HS-27A (cell line): Measurements from ENCODE around the gene NXNL1.
"Not testable (repeated sequence)": the region's sequence is repeated elsewhere in the genome, so short reads cannot be mapped to it uniquely, and the experiment has no call there.

Experiments used
- DNase-seq: peaks from one replicate; pipeline ENCODE4 v3.0.0-alpha.2; 2012; ENCODE audit warnings: low read depth, missing footprints

Gene NXNL1

GRCh38 chr19:17460372-17461230 is at the start of gene NXNL1:
Gene NXNL1 (minus strand): TSS chr19:17460926. CDS start chr19:17460869, 57 bp downstream.
- no peak for DNase-seq

- DNase-seq, result not testable (repeated sequence)
Measured at GRCh38 chr19:17508558-17508933, 47.8 kb upstream of the NXNL1 start.

- DNase-seq, result no peak
Measured at GRCh38 chr19:17506745-17507144, 46.0 kb upstream of the NXNL1 start.

- DNase-seq, result no peak
Measured at GRCh38 chr19:17505223-17505622, 44.5 kb upstream of the NXNL1 start.

GRCh38 chr19:17504456-17504855 is 43.7 kb upstream of the NXNL1 start:
- no peak for DNase-seq

- DNase-seq, result no peak
Measured at GRCh38 chr19:17504030-17504429, 43.3 kb upstream of the NXNL1 start.

- DNase-seq, result no peak
Measured at GRCh38 chr19:17503240-17503639, 42.5 kb upstream of the NXNL1 start.

GRCh38 chr19:17500447-17501198 is 39.9 kb upstream of the NXNL1 start:
- no peak for DNase-seq

- no peak for DNase-seq
Measured at GRCh38 chr19:17499648-17500446, 39.1 kb upstream of the NXNL1 start.

GRCh38 chr19:17499025-17499424 is 38.3 kb upstream of the NXNL1 start:
- not testable (repeated sequence) for DNase-seq

GRCh38 chr19:17497149-17497798 is 36.5 kb upstream of the NXNL1 start:
- DNase-seq, result no peak

GRCh38 chr19:17496337-17496997 is 35.7 kb upstream of the NXNL1 start:
- no peak for DNase-seq

GRCh38 chr19:17495639-17496296 is 35.0 kb upstream of the NXNL1 start:
- no peak for DNase-seq

GRCh38 chr19:17491287-17491686 is 30.6 kb upstream of the NXNL1 start:
- no peak for DNase-seq

GRCh38 chr19:17490411-17490810 is 29.7 kb upstream of the NXNL1 start:
- DNase-seq, result no peak

GRCh38 chr19:17489392-17490030 is 28.8 kb upstream of the NXNL1 start:
- DNase-seq, result no peak

- no peak for DNase-seq
Measured at GRCh38 chr19:17488593-17489391, 28.1 kb upstream of the NXNL1 start.

GRCh38 chr19:17487284-17488121 is 26.8 kb upstream of the NXNL1 start:
- DNase-seq, result no peak
